HEK293 (cell line): ENCODE results near the gene UBA6.

ENCODE experiments used
- SP2 ChIP-seq: fragments of 450-650 bp; formaldehyde crosslinking; IDR thresholded peaks from 2 replicates; pipeline ENCODE4 v1.5.1; 2016; ENCODE audit warnings: missing biosample characterization, missing genetic modification characterization
- YY1 ChIP-seq: fragments of 450-650 bp; formaldehyde crosslinking; IDR thresholded peaks from 2 replicates; pipeline ENCODE4 v1.5.1; 2018; ENCODE audit warnings: missing biosample characterization, missing genetic modification characterization
- ZBTB21 ChIP-seq: fragments of 450-650 bp; formaldehyde crosslinking; IDR thresholded peaks from 2 replicates; pipeline ENCODE4 v1.5.1; 2017; ENCODE audit warnings: missing biosample characterization, missing genetic modification characterization
- ZNF132 ChIP-seq: fragments of 450-650 bp; formaldehyde crosslinking; IDR thresholded peaks from 2 replicates; pipeline ENCODE4 v1.5.1; 2017; ENCODE audit warnings: missing biosample characterization, missing genetic modification characterization, borderline replicate concordance
- ZNF19 ChIP-seq: fragments of 450-650 bp; formaldehyde crosslinking; IDR thresholded peaks from 2 replicates; pipeline ENCODE4; 2016; ENCODE audit warnings: missing biosample characterization, missing genetic modification characterization, low read depth
- ZNF211 ChIP-seq: fragments of 450-650 bp; formaldehyde crosslinking; IDR thresholded peaks from 2 replicates; pipeline ENCODE4 v1.5.1; 2016; ENCODE audit warnings: low read depth, missing biosample characterization, missing genetic modification characterization
- ZNF473 ChIP-seq: fragments of 450-650 bp; formaldehyde crosslinking; IDR thresholded peaks from 2 replicates; pipeline ENCODE4 v1.5.1; 2017; ENCODE audit warnings: missing biosample characterization, missing genetic modification characterization
- TF ChIP-seq, protein P1 (sequence below): fragments of 450-650 bp; formaldehyde crosslinking; IDR thresholded peaks from 2 replicates; pipeline ENCODE4 v1.5.1; 2016; ENCODE audit warnings: missing biosample characterization, missing genetic modification characterization
- TF ChIP-seq, protein P2 (sequence below): fragments of 450-650 bp; formaldehyde crosslinking; IDR thresholded peaks from 2 replicates; pipeline ENCODE4 v1.5.1; 2016; ENCODE audit warnings: missing biosample characterization, missing genetic modification characterization
- TF ChIP-seq, protein P3 (sequence below): fragments of 450-650 bp; formaldehyde crosslinking; IDR thresholded peaks from 2 replicates; pipeline ENCODE4 v1.5.1; 2016; ENCODE audit warnings: missing biosample characterization, missing genetic modification characterization
- TF ChIP-seq, protein P4 (sequence below): sonication (generic); formaldehyde crosslinking; IDR thresholded peaks from 2 replicates; pipeline ENCODE4 v1.8.1; 2022; ENCODE audit warnings: mild to moderate bottlenecking, moderate library complexity, missing genetic modification reagents

DNA sequence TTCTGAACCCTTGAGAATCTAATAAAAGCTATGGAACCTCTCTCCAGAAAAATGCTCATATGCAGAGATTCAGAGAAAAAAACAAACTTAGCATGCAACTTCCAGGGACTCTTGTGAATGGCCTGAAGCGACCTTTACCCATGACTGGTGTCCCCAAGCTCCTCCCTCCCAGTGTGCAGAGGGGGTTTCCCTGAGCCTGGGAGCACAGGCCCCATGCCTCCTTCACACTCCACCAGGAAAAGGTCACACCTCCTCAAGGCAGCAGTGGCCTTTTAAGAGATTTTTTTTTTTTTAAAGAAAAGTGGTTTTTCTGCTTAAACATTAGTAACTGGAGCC is 13.3 kb upstream of the UBA6 start:
- TF ChIP-seq, protein P1, sequence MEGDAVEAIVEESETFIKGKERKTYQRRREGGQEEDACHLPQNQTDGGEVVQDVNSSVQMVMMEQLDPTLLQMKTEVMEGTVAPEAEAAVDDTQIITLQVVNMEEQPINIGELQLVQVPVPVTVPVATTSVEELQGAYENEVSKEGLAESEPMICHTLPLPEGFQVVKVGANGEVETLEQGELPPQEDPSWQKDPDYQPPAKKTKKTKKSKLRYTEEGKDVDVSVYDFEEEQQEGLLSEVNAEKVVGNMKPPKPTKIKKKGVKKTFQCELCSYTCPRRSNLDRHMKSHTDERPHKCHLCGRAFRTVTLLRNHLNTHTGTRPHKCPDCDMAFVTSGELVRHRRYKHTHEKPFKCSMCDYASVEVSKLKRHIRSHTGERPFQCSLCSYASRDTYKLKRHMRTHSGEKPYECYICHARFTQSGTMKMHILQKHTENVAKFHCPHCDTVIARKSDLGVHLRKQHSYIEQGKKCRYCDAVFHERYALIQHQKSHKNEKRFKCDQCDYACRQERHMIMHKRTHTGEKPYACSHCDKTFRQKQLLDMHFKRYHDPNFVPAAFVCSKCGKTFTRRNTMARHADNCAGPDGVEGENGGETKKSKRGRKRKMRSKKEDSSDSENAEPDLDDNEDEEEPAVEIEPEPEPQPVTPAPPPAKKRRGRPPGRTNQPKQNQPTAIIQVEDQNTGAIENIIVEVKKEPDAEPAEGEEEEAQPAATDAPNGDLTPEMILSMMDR, result no peak
- TF ChIP-seq, protein P2, sequence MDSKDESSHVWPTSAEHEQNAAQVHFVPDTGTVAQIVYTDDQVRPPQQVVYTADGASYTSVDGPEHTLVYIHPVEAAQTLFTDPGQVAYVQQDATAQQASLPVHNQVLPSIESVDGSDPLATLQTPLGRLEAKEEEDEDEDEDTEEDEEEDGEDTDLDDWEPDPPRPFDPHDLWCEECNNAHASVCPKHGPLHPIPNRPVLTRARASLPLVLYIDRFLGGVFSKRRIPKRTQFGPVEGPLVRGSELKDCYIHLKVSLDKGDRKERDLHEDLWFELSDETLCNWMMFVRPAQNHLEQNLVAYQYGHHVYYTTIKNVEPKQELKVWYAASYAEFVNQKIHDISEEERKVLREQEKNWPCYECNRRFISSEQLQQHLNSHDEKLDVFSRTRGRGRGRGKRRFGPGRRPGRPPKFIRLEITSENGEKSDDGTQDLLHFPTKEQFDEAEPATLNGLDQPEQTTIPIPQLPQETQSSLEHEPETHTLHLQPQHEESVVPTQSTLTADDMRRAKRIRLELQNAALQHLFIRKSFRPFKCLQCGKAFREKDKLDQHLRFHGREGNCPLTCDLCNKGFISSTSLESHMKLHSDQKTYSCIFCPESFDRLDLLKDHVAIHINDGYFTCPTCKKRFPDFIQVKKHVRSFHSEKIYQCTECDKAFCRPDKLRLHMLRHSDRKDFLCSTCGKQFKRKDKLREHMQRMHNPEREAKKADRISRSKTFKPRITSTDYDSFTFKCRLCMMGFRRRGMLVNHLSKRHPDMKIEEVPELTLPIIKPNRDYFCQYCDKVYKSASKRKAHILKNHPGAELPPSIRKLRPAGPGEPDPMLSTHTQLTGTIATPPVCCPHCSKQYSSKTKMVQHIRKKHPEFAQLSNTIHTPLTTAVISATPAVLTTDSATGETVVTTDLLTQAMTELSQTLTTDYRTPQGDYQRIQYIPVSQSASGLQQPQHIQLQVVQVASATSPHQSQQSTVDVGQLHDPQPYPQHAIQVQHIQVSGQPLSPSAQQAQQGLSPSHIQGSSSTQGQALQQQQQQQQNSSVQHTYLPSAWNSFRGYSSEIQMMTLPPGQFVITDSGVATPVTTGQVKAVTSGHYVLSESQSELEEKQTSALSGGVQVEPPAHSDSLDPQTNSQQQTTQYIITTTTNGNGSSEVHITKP, result no peak
- TF ChIP-seq, protein P3, sequence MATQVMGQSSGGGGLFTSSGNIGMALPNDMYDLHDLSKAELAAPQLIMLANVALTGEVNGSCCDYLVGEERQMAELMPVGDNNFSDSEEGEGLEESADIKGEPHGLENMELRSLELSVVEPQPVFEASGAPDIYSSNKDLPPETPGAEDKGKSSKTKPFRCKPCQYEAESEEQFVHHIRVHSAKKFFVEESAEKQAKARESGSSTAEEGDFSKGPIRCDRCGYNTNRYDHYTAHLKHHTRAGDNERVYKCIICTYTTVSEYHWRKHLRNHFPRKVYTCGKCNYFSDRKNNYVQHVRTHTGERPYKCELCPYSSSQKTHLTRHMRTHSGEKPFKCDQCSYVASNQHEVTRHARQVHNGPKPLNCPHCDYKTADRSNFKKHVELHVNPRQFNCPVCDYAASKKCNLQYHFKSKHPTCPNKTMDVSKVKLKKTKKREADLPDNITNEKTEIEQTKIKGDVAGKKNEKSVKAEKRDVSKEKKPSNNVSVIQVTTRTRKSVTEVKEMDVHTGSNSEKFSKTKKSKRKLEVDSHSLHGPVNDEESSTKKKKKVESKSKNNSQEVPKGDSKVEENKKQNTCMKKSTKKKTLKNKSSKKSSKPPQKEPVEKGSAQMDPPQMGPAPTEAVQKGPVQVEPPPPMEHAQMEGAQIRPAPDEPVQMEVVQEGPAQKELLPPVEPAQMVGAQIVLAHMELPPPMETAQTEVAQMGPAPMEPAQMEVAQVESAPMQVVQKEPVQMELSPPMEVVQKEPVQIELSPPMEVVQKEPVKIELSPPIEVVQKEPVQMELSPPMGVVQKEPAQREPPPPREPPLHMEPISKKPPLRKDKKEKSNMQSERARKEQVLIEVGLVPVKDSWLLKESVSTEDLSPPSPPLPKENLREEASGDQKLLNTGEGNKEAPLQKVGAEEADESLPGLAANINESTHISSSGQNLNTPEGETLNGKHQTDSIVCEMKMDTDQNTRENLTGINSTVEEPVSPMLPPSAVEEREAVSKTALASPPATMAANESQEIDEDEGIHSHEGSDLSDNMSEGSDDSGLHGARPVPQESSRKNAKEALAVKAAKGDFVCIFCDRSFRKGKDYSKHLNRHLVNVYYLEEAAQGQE (tag by site-specific recombination), result no peak
- TF ChIP-seq ZBTB21 (tag by site-specific recombination) (no peak), SP2 (tag by site-specific recombination) (no peak), ZNF473 (no peak), YY1 (tag by site-specific recombination) (no peak), ZNF211 (tag by site-specific recombination) (no peak), ZNF19 (tag by site-specific recombination) (no peak), ZNF132 (tag by site-specific recombination) (no peak)
- TF ChIP-seq, protein P4, sequence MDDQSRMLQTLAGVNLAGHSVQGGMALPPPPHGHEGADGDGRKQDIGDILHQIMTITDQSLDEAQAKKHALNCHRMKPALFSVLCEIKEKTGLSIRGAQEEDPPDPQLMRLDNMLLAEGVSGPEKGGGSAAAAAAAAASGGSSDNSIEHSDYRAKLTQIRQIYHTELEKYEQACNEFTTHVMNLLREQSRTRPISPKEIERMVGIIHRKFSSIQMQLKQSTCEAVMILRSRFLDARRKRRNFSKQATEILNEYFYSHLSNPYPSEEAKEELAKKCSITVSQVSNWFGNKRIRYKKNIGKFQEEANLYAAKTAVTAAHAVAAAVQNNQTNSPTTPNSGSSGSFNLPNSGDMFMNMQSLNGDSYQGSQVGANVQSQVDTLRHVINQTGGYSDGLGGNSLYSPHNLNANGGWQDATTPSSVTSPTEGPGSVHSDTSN (CRISPR knock-in tag), result no peak
